Right ventricle myocardium inferior (tissue), 1 donor: ENCODE measurements around the gene PRELP. TPM values are rescaled to one million over a fixed set of nuclear protein-coding genes. Genes with fewer than 3 reads are reported as not detected.
A peak's percentile ranks its signal among the peaks of the same experiment; 100 is the strongest.
"Not testable (repeated sequence)": the region's sequence is repeated elsewhere in the genome, so short reads cannot be mapped to it uniquely, and the experiment has no call there.

Experiments
- ATAC-seq: fragments of 200-7000 bp; cut with Tn5 transposase; one replicate; pipeline ENCODE4 v1.9.1; 2020; ENCODE audit warnings: mild to moderate bottlenecking, moderate library complexity
- DNase-seq: peaks from one replicate; pipeline ENCODE4 v3.0.0; 2021; ENCODE audit errors: missing footprints
- intact Hi-C: fragments of 100-400 bp; cut with DNase I; formaldehyde crosslinking; loops from one replicate; pipeline ENCODE4 v1.11.0; 2022
- total RNA-seq: library from RNA; stranded (reverse); fragmentation: NEBNext Ultra II Directional; extraction: Animal tissue kit (Norgen Biotek cat#: 25700); gene quantifications from one replicate; pipeline ENCODE4 v1.2.1, GENCODE V29; 2021
- donor health status: DM: no; HTN: yes; CAD: no; lungs with severe emphysema.

Gene PRELP
- total RNA-seq, 1 donor from 2014 or later, result 27.1 TPM

- ATAC-seq (peak; percentile 43), DNase-seq (no peak)
- intact Hi-C loops, result no loop called here
These were observed 23.5 kb upstream of the PRELP start for GRCh38 chr1:203451836-203452784.

GRCh38 chr1:203453016-203453415 lies 22.6 kb upstream of the PRELP start:
- DNase-seq (peak; percentile 27), ATAC-seq (no peak)
- intact Hi-C loops, result no loop called here

GRCh38 chr1:203453616-203454015 lies 22.0 kb upstream of the PRELP start:
- ATAC-seq, result no peak
- DNase-seq, result no peak
- intact Hi-C loops, result no loop called here

- no peak for ATAC-seq
- DNase-seq, result no peak
- intact Hi-C loops, result no loop called here
These were observed 20.6 kb upstream of the PRELP start for GRCh38 chr1:203454986-203455471.

- DNase-seq, result no peak
- no peak for ATAC-seq
- intact Hi-C loops, result no loop called here
These were observed 19.9 kb upstream of the PRELP start for GRCh38 chr1:203455706-203456105.

GRCh38 chr1:203456577-203456976 lies 19.0 kb upstream of the PRELP start:
- intact Hi-C loops, result no loop called here
- ATAC-seq (no peak), DNase-seq (no peak)

GRCh38 chr1:203458078-203458477 lies 17.5 kb upstream of the PRELP start:
- intact Hi-C loops, result no loop called here
- no peak for DNase-seq
- no peak for ATAC-seq

GRCh38 chr1:203459671-203460201 lies 15.9 kb upstream of the PRELP start:
- DNase-seq, result no peak
- no peak for ATAC-seq
- intact Hi-C loops, result no loop called here

- intact Hi-C loops, result no loop called here
- DNase-seq (no peak), ATAC-seq (no peak)
These were observed 13.9 kb upstream of the PRELP start for GRCh38 chr1:203461717-203462116.

- peak; percentile 37 for DNase-seq
These were observed 13.5 kb upstream of the PRELP start for GRCh38 chr1:203462143-203462542.

GRCh38 chr1:203462878-203463277 lies 12.7 kb upstream of the PRELP start:
- peak; percentile 45 for DNase-seq
- intact Hi-C loops, result no loop called here
- ATAC-seq, result no peak

More at GRCh38 chr1:203462143-203462542, 13.5 kb upstream of the PRELP start:
- ATAC-seq, result no peak
- intact Hi-C loops, result no loop called here

GRCh38 chr1:203463469-203464062 lies 12.0 kb upstream of the PRELP start:
- DNase-seq (no peak), ATAC-seq (peak; percentile 27)
- intact Hi-C loops, result no loop called here

GRCh38 chr1:203464226-203464625 lies 11.4 kb upstream of the PRELP start:
- intact Hi-C loops, result no loop called here
- ATAC-seq, result no peak
- no peak for DNase-seq

GRCh38 chr1:203464743-203465142 lies 10.9 kb upstream of the PRELP start:
- intact Hi-C loops, result no loop called here
- DNase-seq (no peak), ATAC-seq (no peak)

GRCh38 chr1:203465146-203465798 lies 10.3 kb upstream of the PRELP start:
- DNase-seq (no peak), ATAC-seq (peak; percentile 30)
- intact Hi-C loops, result no loop called here

- intact Hi-C loops, result no loop called here
- ATAC-seq, result peak; percentile 83
- no peak for DNase-seq
These were observed 9.7 kb upstream of the PRELP start for GRCh38 chr1:203465948-203466347.

- intact Hi-C loops, DNase-seq: not testable (repeated sequence)
These were observed 8.6 kb upstream of the PRELP start for GRCh38 chr1:203466906-203467549.

GRCh38 chr1:203467550-203467921 lies 8.1 kb upstream of the PRELP start:
- intact Hi-C loops, result no loop called here
- ATAC-seq, result peak; percentile 71
- peak; percentile 87 for DNase-seq

More at GRCh38 chr1:203466906-203467549, 8.6 kb upstream of the PRELP start:
- ATAC-seq, result not testable (repeated sequence)

- no peak for DNase-seq
- intact Hi-C loops, result no loop called here
- ATAC-seq, result no peak
These were observed 7.3 kb upstream of the PRELP start for GRCh38 chr1:203468326-203468725.
